ENCODE data around the gene CHD1.

- TF ChIP-seq CTCF (conservative IDR thresholded peaks at IDR 0.05; ENCODE audit: low read length) (no peak), EZH2phosphoT487 (IDR thresholded peaks at IDR 0.05; ENCODE audit: borderline replicate concordance) (no peak)
Measured at GRCh38 chr5:98845878-98846277, 82.9 kb downstream of the CHD1 start.
